GM21723 (cell line): ENCODE results near the gene STAT5B.
A peak's percentile ranks its signal among the peaks of the same experiment; 100 is the strongest.
"Not testable (repeated sequence)": the region's sequence is repeated elsewhere in the genome, so short reads cannot be mapped to it uniquely, and the experiment has no call there.

Experiments used
- ATAC-seq: cut with Tn5 transposase; IDR thresholded peaks from one replicate; pipeline ENCODE4 v1.9.1; 2021; ENCODE audit warnings: mild to moderate bottlenecking, moderate library complexity; ENCODE audit not compliant: unreplicated experiment

STAT5B gene

GRCh38 chr17:42307362-42307927, 31.3 kb upstream of the STAT5B start:
- no peak for ATAC-seq

- no peak for ATAC-seq
These were observed 30.1 kb upstream of the STAT5B start for GRCh38 chr17:42306385-42306667.

- ATAC-seq: no peak
These were observed 29.6 kb upstream of the STAT5B start for GRCh38 chr17:42305543-42306384.

GRCh38 chr17:42305031-42305330, 28.8 kb upstream of the STAT5B start:
- not testable (repeated sequence) for ATAC-seq

- ATAC-seq: no peak
These were observed 28.2 kb upstream of the STAT5B start for GRCh38 chr17:42304187-42305030.

- ATAC-seq: no peak
These were observed 27.5 kb upstream of the STAT5B start for GRCh38 chr17:42303694-42304093.

- ATAC-seq: no peak
These were observed 24.8 kb upstream of the STAT5B start for GRCh38 chr17:42301022-42301421.

- not testable (repeated sequence) for ATAC-seq
These were observed 23.7 kb upstream of the STAT5B start for GRCh38 chr17:42299913-42300312.

GRCh38 chr17:42299361-42299760, 23.2 kb upstream of the STAT5B start:
- ATAC-seq: not testable (repeated sequence)

- ATAC-seq: not testable (repeated sequence)
These were observed 21.6 kb upstream of the STAT5B start for GRCh38 chr17:42297775-42298174.

- no peak for ATAC-seq
These were observed 19.8 kb upstream of the STAT5B start for GRCh38 chr17:42296012-42296411.

- no peak for ATAC-seq
These were observed 18.5 kb upstream of the STAT5B start for GRCh38 chr17:42294469-42295398.

GRCh38 chr17:42291129-42291528, 14.9 kb upstream of the STAT5B start:
- no peak for ATAC-seq

GRCh38 chr17:42290577-42290976, 14.4 kb upstream of the STAT5B start:
- no peak for ATAC-seq

- no peak for ATAC-seq
These were observed 13.5 kb upstream of the STAT5B start for GRCh38 chr17:42289611-42290181.

GRCh38 chr17:42288803-42289610, 12.8 kb upstream of the STAT5B start:
- ATAC-seq: peak; percentile 22

- peak; percentile 41 for ATAC-seq
These were observed 12.0 kb upstream of the STAT5B start, which contains the start of gene STAT5A for GRCh38 chr17:42287977-42288802. Gene STAT5A, plus strand, starts transcription at chr17:42288498. Its CDS starts 914 bp downstream, at chr17:42289412.

GRCh38 chr17:42287305-42287976, 11.2 kb upstream of the STAT5B start:
- no peak for ATAC-seq
